Osteocyte (in vitro differentiated cells): ENCODE results near the gene ZNF654. TPM values are rescaled to one million over a fixed set of nuclear protein-coding genes. Genes with fewer than 3 reads are reported as not detected.
A peak's percentile ranks its signal among the peaks of the same experiment; 100 is the strongest.

Source experiments
- DNase-seq: peaks from one replicate; pipeline ENCODE4 v3.0.0; 2021; ENCODE audit warnings: mixed read lengths; ENCODE audit not compliant: unreplicated experiment; ENCODE audit errors: extremely low spot score
- H3K27ac Mint-ChIP-seq: one replicate; pipeline ENCODE4 v1.8.0; 2021; ENCODE audit warnings: mild to moderate bottlenecking, mixed read lengths; ENCODE audit not compliant: unreplicated experiment
- H3K27me3 Mint-ChIP-seq: one replicate; pipeline ENCODE4 v1.8.0; 2021; ENCODE audit warnings: mixed read lengths; ENCODE audit not compliant: unreplicated experiment
- H3K36me3 Mint-ChIP-seq: one replicate; pipeline ENCODE4 v1.8.0; 2021; ENCODE audit warnings: mixed read lengths; ENCODE audit not compliant: unreplicated experiment
- H3K4me1 Mint-ChIP-seq: one replicate; pipeline ENCODE4 v1.8.0; 2021; ENCODE audit warnings: mixed read lengths; ENCODE audit not compliant: unreplicated experiment
- H3K4me3 Mint-ChIP-seq: one replicate; pipeline ENCODE4 v1.8.0; 2021; ENCODE audit warnings: mild to moderate bottlenecking, moderate library complexity, mixed read lengths; ENCODE audit not compliant: unreplicated experiment
- H3K9me3 Mint-ChIP-seq: one replicate; pipeline ENCODE4 v1.8.0; 2021; ENCODE audit warnings: mixed read lengths; ENCODE audit not compliant: unreplicated experiment
- CTCF ChIP-seq: fragments of 200-600 bp; sonication (generic); IDR thresholded peaks from 2 replicates; pipeline ENCODE4 v1.5.0; 2021; ENCODE audit warnings: antibody characterized with exemption, mild to moderate bottlenecking, moderate library complexity
- total RNA-seq: library from RNA; stranded (reverse); gene quantifications from 2 replicates; pipeline ENCODE4 v1.2.1, GENCODE V29; 2021

The ZNF654 gene
- total RNA-seq, 1 donor from 2014 or later = 10.7 TPM

GRCh38 chr3:88131695-88132094 lies 72.6 kb downstream of the ZNF654 start:
- H3K27me3 Mint-ChIP-seq = no peaks in the 10 kb centered on the region
- H3K36me3 Mint-ChIP-seq = peaks cover 10% of the 10 kb centered on the region
- no peaks in the 10 kb centered on the region for H3K9me3 Mint-ChIP-seq
- TF ChIP-seq CTCF = no peak
- H3K4me1 Mint-ChIP-seq = peaks cover 12% of the 10 kb centered on the region
- no peak for DNase-seq
- H3K27ac Mint-ChIP-seq = no peak overlapping the region
- no peak overlapping the region for H3K4me3 Mint-ChIP-seq

GRCh38 chr3:88132894-88133293 lies 73.8 kb downstream of the ZNF654 start:
- H3K27me3 Mint-ChIP-seq = no peaks in the 10 kb centered on the region
- H3K4me1 Mint-ChIP-seq = peaks cover 12% of the 10 kb centered on the region
- no peak for TF ChIP-seq CTCF
- H3K36me3 Mint-ChIP-seq = peaks cover 11% of the 10 kb centered on the region
- no peak for DNase-seq
- H3K4me3 Mint-ChIP-seq = no peak overlapping the region
- H3K9me3 Mint-ChIP-seq = no peaks in the 10 kb centered on the region
- no peak overlapping the region for H3K27ac Mint-ChIP-seq

DNA sequence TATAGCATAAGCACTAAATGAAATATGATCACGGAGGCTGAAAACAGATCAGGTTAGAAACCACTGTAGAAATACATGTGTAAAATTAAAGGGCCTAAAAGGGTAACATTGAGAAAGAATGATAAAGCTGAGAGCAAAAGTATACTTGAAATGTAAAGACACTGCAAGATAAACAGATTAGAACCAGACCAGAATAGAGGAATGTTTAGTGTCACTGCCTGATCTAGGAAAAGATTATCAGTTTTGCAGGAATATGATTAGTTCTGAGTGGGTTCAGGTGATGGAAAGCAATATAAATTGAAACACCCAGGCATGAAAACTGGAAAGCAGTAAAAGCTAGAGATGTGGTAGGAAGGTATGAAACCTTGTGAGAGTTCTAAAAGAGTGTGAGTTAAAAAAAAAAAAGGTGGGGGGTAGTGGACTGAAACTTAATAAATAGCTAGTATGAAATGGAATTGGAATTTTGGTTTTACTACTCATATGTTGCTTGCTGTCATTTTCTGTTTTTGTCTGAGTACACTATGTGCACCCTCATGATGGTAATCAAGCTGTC lies 74.7 kb downstream of the ZNF654 start:
- Mint-ChIP-seq H3K27ac (peak overlapping the region; percentile 11), H3K4me1 (peaks cover 12% of the 10 kb centered on the region), H3K27me3 (no peaks in the 10 kb centered on the region), H3K36me3 (peaks cover 12% of the 10 kb centered on the region), H3K4me3 (no peak overlapping the region), H3K9me3 (no peaks in the 10 kb centered on the region)
- no peak for DNase-seq
- no peak for TF ChIP-seq CTCF

DNA sequence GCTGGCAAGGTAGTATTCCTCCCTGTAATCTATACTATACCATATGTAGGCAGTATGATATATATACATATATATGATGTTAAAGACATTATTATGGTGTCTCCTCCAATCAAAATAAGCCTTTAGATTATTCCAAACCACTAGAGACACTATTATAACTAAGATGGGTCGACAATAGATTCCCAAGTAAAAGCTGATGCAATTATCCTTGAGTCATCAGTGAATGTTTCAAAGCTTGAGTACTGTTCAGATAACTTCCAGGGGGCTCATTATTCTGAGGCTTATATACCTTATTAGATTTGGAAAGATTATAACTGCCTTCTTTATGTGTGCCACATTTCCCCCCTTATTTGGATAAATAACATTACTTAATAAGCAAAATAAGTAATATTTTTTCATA lies 78.8 kb downstream of the ZNF654 start:
- Mint-ChIP-seq H3K27ac (no peak overlapping the region), H3K4me3 (no peak overlapping the region), H3K4me1 (peaks cover 15% of the 10 kb centered on the region), H3K9me3 (no peaks in the 10 kb centered on the region), H3K36me3 (peaks cover 27% of the 10 kb centered on the region), H3K27me3 (no peaks in the 10 kb centered on the region)
- no peak for DNase-seq
- no peak for TF ChIP-seq CTCF

GRCh38 chr3:88141458-88142083 lies 82.5 kb downstream of the ZNF654 start:
- H3K4me3 Mint-ChIP-seq = no peak overlapping the region
- no peak overlapping the region for H3K27ac Mint-ChIP-seq
- peaks cover 22% of the 10 kb centered on the region for H3K36me3 Mint-ChIP-seq
- peaks cover 8% of the 10 kb centered on the region for H3K4me1 Mint-ChIP-seq
- TF ChIP-seq CTCF = no peak
- H3K9me3 Mint-ChIP-seq = no peaks in the 10 kb centered on the region
- no peak for DNase-seq
- no peaks in the 10 kb centered on the region for H3K27me3 Mint-ChIP-seq
